H1 (cell line): ENCODE data around the gene SEL1L3.

Experiments
- CEBPB ChIP-seq: IDR thresholded peaks from 2 replicates; pipeline ENCODE4 v1.6.1; 2012; ENCODE audit warnings: low read depth, low read length
- GTF2F1 ChIP-seq: IDR thresholded peaks from 2 replicates; pipeline ENCODE4 v1.6.1; 2012; ENCODE audit warnings: low read depth, low read length, improper control_type of control experiment, borderline replicate concordance
- KDM1A ChIP-seq: fragments of 200-600, 300-600 bp; sonication (generic); IDR thresholded peaks from 2 replicates; pipeline ENCODE4 v1.7.1; 2016; ENCODE audit warnings: mild to moderate bottlenecking, low read length, borderline replicate concordance
- MAFK ChIP-seq: IDR thresholded peaks from 2 replicates; pipeline ENCODE4 v1.6.1; 2012; ENCODE audit warnings: low read depth, mild to moderate bottlenecking, improper control_type of control experiment, low read length
- NANOG ChIP-seq: IDR thresholded peaks from 2 replicates; pipeline ENCODE4 v1.6.1; 2011; ENCODE audit warnings: low read length, low read depth, mild to moderate bottlenecking, inconsistent platforms; ENCODE audit not compliant: insufficient read depth, poor library complexity, severe bottlenecking
- POLR2A ChIP-seq, 2 experiments: IDR thresholded peaks; 1 replicate in 1 of 2; 2 replicates in 1 of 2; pipeline ENCODE4 v1.6.1; 2011; ENCODE audit warnings: low read depth in 2 of 2, low read length in 2 of 2, mild to moderate bottlenecking in 2 of 2; ENCODE audit errors: control extremely low read depth in 1 of 2
- RBBP5 ChIP-seq: IDR thresholded peaks from 2 replicates; pipeline ENCODE4 v1.7.1; 2012; ENCODE audit warnings: low read depth, mild to moderate bottlenecking, inconsistent platforms, low read length, moderate library complexity, borderline replicate concordance
- SIN3A ChIP-seq, 2 experiments: IDR thresholded peaks in 1 of 2; conservative IDR thresholded peaks in 1 of 2; 2 replicates each; pipeline ENCODE4 v1.6.1; 2011 to 2012; ENCODE audit warnings: low read length in 2 of 2, improper control_type of control experiment in 1 of 2, low read depth in 1 of 2, mild to moderate bottlenecking in 1 of 2
- TEAD4 ChIP-seq: IDR thresholded peaks from 2 replicates; pipeline ENCODE4 v1.6.1; 2012; ENCODE audit warnings: low read depth, low read length, inconsistent platforms, mixed read lengths
- ZNF274 ChIP-seq: IDR thresholded peaks from 2 replicates; pipeline ENCODE4 v1.7.0; 2012; ENCODE audit warnings: low read length, borderline replicate concordance; ENCODE audit errors: extremely low read depth
- TF ChIP-seq, protein P1 (sequence below), 3 experiments: IDR thresholded peaks; 1 replicate in 2 of 3; 2 replicates in 1 of 3; pipeline versions ENCODE4 v1.5.1 to v1.6.1; 2011; ENCODE audit warnings: low read length in 3 of 3, mild to moderate bottlenecking in 3 of 3, inconsistent platforms in 2 of 3, low read depth in 1 of 3, moderate library complexity in 1 of 3; ENCODE audit not compliant: insufficient read depth in 1 of 3; ENCODE audit errors: control extremely low read depth in 1 of 3
- TF ChIP-seq, protein P2 (sequence below): IDR thresholded peaks from 2 replicates; pipeline ENCODE4 v1.6.1; 2011; ENCODE audit warnings: low read depth, mild to moderate bottlenecking, low read length; ENCODE audit not compliant: insufficient read depth
- TF ChIP-seq, protein P3 (sequence below): IDR thresholded peaks from 2 replicates; pipeline ENCODE4 v1.6.1; 2012; ENCODE audit warnings: inconsistent platforms

DNA sequence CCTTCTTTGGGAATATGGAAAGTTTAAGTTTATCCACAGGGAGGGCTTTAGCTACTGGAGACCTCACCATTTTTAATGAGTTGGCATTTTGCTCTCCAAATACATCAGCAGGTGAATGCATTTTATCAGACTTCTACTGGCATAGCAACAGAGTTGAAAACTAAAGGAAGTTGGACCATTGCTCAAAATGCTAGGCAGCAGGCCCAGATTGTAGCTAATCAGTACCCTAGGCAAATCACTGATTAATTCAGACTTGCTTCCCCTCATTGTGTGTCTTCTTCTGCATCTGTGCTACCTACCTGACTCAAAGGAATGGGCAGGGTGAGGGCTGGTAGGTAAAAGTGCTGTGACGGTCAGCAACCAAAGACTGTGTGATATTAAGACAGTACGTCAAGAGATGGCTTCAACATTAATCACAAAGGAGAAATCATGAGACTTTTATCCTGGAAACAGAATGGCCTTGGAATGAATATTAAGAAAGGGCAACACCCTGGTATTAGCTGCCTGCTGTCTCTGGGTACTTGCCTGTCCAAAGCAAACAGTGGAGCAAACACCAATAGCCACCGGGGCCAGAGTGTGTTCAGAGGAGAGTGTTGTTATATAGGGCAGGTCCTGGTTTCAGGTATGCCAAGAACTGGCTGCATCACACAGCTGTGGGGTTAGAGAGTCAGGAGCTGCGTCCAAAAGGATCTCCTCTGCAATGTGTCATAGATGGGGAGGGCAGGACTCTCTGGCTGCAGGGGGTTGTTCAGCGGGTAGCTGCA lies 34.2 kb upstream of the SEL1L3 start:
- TF ChIP-seq, protein P1, sequence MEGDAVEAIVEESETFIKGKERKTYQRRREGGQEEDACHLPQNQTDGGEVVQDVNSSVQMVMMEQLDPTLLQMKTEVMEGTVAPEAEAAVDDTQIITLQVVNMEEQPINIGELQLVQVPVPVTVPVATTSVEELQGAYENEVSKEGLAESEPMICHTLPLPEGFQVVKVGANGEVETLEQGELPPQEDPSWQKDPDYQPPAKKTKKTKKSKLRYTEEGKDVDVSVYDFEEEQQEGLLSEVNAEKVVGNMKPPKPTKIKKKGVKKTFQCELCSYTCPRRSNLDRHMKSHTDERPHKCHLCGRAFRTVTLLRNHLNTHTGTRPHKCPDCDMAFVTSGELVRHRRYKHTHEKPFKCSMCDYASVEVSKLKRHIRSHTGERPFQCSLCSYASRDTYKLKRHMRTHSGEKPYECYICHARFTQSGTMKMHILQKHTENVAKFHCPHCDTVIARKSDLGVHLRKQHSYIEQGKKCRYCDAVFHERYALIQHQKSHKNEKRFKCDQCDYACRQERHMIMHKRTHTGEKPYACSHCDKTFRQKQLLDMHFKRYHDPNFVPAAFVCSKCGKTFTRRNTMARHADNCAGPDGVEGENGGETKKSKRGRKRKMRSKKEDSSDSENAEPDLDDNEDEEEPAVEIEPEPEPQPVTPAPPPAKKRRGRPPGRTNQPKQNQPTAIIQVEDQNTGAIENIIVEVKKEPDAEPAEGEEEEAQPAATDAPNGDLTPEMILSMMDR (IDR thresholded peaks at IDR 0.05; ENCODE audit: control extremely low read depth in 1 of 3, insufficient read depth in 1 of 3, low read depth in 1 of 3, low read length in 3 of 3): no peak
- no peak for TF ChIP-seq RBBP5
- TF ChIP-seq GTF2F1: no peak
- TF ChIP-seq NANOG: no peak
- TF ChIP-seq KDM1A: no peak
- no peak for TF ChIP-seq SIN3A (conservative IDR thresholded peaks at IDR 0.05 in 1 of 2, IDR thresholded peaks at IDR 0.05 in 1 of 2; ENCODE audit: low read depth in 1 of 2, low read length in 2 of 2)
- TF ChIP-seq, protein P2, sequence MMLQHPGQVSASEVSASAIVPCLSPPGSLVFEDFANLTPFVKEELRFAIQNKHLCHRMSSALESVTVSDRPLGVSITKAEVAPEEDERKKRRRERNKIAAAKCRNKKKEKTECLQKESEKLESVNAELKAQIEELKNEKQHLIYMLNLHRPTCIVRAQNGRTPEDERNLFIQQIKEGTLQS: no peak
- no peak for TF ChIP-seq TEAD4
- TF ChIP-seq POLR2A (IDR thresholded peaks at IDR 0.05; ENCODE audit: control extremely low read depth in 1 of 2, low read depth in 2 of 2, low read length in 2 of 2): no peak
- TF ChIP-seq, protein P3, sequence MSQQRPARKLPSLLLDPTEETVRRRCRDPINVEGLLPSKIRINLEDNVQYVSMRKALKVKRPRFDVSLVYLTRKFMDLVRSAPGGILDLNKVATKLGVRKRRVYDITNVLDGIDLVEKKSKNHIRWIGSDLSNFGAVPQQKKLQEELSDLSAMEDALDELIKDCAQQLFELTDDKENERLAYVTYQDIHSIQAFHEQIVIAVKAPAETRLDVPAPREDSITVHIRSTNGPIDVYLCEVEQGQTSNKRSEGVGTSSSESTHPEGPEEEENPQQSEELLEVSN: no peak
- TF ChIP-seq CEBPB: no peak
- TF ChIP-seq ZNF274: no peak
- no peak for TF ChIP-seq MAFK
